Glutamatergic neuron (in vitro differentiated cells): ENCODE data around the gene MRPL36. TPM values are rescaled to one million over a fixed set of nuclear protein-coding genes. Genes with fewer than 3 reads are reported as not detected.

ENCODE experiments used
- DNase-seq: peaks from one replicate; pipeline ENCODE4 v3.0.0; 2022
- H3K27ac Mint-ChIP-seq: one replicate; pipeline ENCODE4 v1.8.0; 2020; ENCODE audit warnings: mild to moderate bottlenecking, mixed read lengths, inconsistent platforms; ENCODE audit not compliant: unreplicated experiment
- H3K27me3 Mint-ChIP-seq: one replicate; pipeline ENCODE4 v1.8.0; 2020; ENCODE audit warnings: mild to moderate bottlenecking, moderate library complexity, mixed read lengths, inconsistent platforms; ENCODE audit not compliant: unreplicated experiment
- H3K36me3 Mint-ChIP-seq: one replicate; pipeline ENCODE4 v1.8.0; 2020; ENCODE audit warnings: mild to moderate bottlenecking, mixed read lengths, inconsistent platforms; ENCODE audit not compliant: unreplicated experiment
- H3K4me1 Mint-ChIP-seq: one replicate; pipeline ENCODE4 v1.8.0; 2020; ENCODE audit warnings: mild to moderate bottlenecking, low read depth, mixed read lengths, inconsistent platforms; ENCODE audit not compliant: unreplicated experiment
- H3K4me3 Mint-ChIP-seq: one replicate; pipeline ENCODE4 v1.8.0; 2020; ENCODE audit warnings: mild to moderate bottlenecking, mixed read lengths, inconsistent platforms; ENCODE audit not compliant: unreplicated experiment
- H3K9me3 Mint-ChIP-seq: one replicate; pipeline ENCODE4 v1.8.0; 2020; ENCODE audit warnings: mild to moderate bottlenecking, moderate library complexity, mixed read lengths, inconsistent platforms; ENCODE audit not compliant: unreplicated experiment
- total RNA-seq: library from RNA; stranded (reverse); fragmentation: NEBNext Ultra II Directional; extraction: Animal tissue kit (Norgen Biotek cat#: 25700); gene quantifications from one replicate; pipeline ENCODE4 v1.2.1, GENCODE V29; 2021; ENCODE audit not compliant: unreplicated experiment
- TF ChIP-seq, protein P1 (sequence below): fragments of 200-600 bp; sonication (generic); IDR thresholded peaks from one replicate; pipeline ENCODE4 v1.5.0; 2021; ENCODE audit not compliant: partially characterized antibody, unreplicated experiment

The MRPL36 gene
- total RNA-seq, 1 donor from 2014 or later: 40.0 TPM

DNA sequence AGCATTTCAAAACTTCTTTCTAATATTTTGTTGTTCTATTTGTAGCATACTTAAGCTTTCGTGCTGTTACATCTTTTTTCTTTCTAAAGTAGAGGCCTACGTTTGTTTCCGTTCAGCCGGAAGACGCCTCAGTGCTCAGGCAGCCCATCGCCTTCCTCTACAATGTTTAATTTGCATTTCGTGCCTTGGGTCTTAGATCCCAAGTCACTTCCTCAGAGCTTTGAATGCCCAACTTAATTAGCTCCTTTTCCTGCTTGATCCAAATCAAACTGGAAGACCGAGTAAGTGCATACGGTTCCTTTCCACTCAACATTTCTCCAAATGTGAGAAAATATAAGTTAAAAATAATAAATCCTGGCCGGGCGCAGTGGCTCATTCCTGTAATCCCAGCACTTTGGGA is 43.2 kb downstream of the MRPL36 start:
- H3K27me3 Mint-ChIP-seq: no peaks in the 10 kb centered on the region
- no peak overlapping the region for H3K4me3 Mint-ChIP-seq
- DNase-seq: no peak
- H3K36me3 Mint-ChIP-seq: peaks cover 9% of the 10 kb centered on the region
- H3K27ac Mint-ChIP-seq: no peak overlapping the region
- H3K9me3 Mint-ChIP-seq: peaks cover 6% of the 10 kb centered on the region
- H3K4me1 Mint-ChIP-seq: no peaks in the 10 kb centered on the region
- TF ChIP-seq, protein P1, sequence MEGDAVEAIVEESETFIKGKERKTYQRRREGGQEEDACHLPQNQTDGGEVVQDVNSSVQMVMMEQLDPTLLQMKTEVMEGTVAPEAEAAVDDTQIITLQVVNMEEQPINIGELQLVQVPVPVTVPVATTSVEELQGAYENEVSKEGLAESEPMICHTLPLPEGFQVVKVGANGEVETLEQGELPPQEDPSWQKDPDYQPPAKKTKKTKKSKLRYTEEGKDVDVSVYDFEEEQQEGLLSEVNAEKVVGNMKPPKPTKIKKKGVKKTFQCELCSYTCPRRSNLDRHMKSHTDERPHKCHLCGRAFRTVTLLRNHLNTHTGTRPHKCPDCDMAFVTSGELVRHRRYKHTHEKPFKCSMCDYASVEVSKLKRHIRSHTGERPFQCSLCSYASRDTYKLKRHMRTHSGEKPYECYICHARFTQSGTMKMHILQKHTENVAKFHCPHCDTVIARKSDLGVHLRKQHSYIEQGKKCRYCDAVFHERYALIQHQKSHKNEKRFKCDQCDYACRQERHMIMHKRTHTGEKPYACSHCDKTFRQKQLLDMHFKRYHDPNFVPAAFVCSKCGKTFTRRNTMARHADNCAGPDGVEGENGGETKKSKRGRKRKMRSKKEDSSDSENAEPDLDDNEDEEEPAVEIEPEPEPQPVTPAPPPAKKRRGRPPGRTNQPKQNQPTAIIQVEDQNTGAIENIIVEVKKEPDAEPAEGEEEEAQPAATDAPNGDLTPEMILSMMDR: no peak

DNA sequence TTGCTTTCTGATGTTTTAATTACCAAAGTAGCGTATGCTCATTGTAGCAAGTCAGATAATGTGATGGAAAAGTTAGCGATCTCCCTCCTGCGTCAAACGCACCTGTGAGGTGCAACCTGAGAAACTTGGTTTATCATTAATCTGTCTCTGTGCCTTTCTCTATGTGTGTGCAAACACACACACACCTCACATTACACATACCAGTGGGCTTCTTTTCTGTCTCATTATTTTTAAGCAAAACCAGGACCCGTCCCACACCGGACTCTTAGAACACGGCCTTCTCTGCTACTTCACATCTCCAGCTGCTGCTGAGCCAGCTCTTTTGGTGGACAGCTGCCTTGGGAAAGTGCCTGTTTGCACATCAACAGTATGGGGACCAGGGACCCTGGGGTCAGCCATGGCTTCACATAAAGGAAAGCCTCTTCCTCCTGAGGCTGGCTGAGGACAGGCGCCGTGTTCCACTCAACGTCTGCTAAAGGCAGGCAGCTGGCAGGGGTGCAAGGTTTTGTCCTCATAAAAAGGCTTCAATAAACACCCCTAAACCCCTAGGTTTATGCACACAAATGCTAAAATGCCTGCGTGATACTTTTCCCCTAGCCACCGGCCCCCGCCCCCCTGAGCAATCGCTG is 44.2 kb downstream of the MRPL36 start:
- no peaks in the 10 kb centered on the region for H3K4me1 Mint-ChIP-seq
- peaks cover 9% of the 10 kb centered on the region for H3K36me3 Mint-ChIP-seq
- no peak for DNase-seq

DNA sequence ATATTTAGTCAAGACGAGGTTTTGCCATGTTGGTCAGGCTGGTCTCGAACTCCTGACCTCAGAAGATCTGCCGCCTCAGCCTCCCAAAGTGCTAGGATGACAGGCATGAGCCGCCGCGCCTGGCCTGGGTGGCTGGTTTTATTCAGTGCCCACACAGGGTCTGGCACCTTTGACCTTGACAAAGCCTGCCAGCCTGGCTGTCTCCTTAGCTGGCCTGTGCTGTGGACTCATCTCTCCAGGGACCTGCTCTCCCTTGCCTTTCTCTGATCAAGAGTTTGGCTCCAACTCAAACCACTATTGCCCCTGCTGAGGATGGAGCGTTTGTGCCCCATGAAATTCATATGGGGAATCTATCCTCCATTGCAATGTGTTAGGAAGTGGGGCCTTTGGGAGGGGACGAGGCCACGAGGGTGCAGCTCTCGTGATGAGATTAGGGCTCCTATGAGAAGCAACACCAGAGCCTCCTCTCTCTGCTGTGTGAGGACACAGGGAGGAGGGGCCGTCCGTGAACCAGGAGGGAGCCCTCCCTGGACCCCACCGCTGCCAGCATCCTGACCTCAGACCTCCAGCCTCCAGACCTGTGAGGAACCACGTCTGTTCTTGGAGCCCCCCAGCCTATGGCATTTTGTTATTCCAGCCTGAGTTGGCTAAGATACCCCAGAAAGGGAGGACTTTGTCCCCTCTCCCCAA is 45.0 kb downstream of the MRPL36 start:
- no peak for DNase-seq
- no peak overlapping the region for H3K4me3 Mint-ChIP-seq
- TF ChIP-seq, protein P1: no peak
- H3K9me3 Mint-ChIP-seq: peaks cover 5% of the 10 kb centered on the region
- no peak overlapping the region for H3K27ac Mint-ChIP-seq
- peaks cover 9% of the 10 kb centered on the region for H3K36me3 Mint-ChIP-seq
- no peaks in the 10 kb centered on the region for H3K4me1 Mint-ChIP-seq
- no peaks in the 10 kb centered on the region for H3K27me3 Mint-ChIP-seq

More for the DNA sequence above, 44.2 kb downstream of the MRPL36 start:
- TF ChIP-seq, protein P1: no peak
- Mint-ChIP-seq H3K27me3 (no peaks in the 10 kb centered on the region), H3K27ac (no peak overlapping the region), H3K9me3 (peaks cover 5% of the 10 kb centered on the region), H3K4me3 (no peak overlapping the region)

DNA sequence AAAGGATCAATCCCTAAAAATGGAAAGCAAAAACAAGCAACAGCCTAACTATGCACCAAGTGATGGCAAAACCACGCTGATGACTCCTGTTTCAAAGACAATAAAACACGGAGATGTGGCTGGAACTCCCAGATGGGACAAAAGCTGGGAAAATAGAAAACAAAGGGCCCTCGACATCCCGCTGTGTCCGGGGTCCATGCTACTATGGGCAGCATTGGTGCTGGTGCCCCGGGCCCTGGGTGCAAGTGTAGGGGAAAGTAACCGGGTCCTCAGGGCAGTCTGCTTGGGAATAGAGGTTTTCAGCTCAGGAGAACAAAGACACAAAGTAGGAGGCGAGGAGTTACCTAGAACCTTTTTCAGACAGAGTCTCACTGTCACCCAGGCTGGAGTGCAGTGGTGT is 46.1 kb downstream of the MRPL36 start:
- TF ChIP-seq, protein P1: no peak
- Mint-ChIP-seq H3K4me1 (no peaks in the 10 kb centered on the region), H3K36me3 (peaks cover 4% of the 10 kb centered on the region), H3K4me3 (no peak overlapping the region), H3K9me3 (peaks cover 3% of the 10 kb centered on the region), H3K27ac (no peak overlapping the region), H3K27me3 (no peaks in the 10 kb centered on the region)
- DNase-seq: no peak

DNA sequence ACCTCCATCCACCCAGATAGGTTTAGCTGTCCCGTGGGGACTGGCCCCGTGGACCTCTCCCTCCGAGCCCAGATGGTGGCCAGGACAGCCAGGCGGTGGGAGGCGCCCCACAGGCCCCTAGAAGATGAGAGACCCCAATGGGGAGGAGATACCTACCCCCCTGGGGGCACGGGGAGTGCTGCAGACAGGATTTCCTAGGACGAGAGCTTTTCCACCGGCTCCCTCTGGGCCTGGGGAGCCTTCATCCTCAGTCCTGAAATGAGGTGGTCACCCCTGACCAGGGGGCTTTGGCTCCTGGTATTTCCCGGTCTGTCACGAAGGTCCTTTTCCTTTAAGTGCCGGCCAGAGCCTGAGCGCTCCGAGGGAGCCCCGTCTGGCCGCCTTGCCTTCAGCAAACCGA is 46.8 kb downstream of the MRPL36 start:
- Mint-ChIP-seq H3K4me3 (no peak overlapping the region), H3K36me3 (no peaks in the 10 kb centered on the region), H3K27ac (no peak overlapping the region), H3K4me1 (no peaks in the 10 kb centered on the region), H3K27me3 (no peaks in the 10 kb centered on the region), H3K9me3 (peaks cover 3% of the 10 kb centered on the region)
- TF ChIP-seq, protein P1: no peak
- no peak for DNase-seq
